Stimulated activated naive CD4-positive, alpha-beta T cell (primary cell): Measurements from ENCODE around the gene HPS1.

Experiments used
- DNase-seq, 6 experiments: peaks; one replicate each; lab custom pipeline; 2025; lab: John Stamatoyannopoulos, UW

HPS1 gene

GRCh38 chr10:98463976-98464754 is 17.4 kb upstream of the HPS1 start:
- DNase-seq = no peak

- no peak for DNase-seq
Observed at GRCh38 chr10:98463016-98463415, 16.3 kb upstream of the HPS1 start.

GRCh38 chr10:98461500-98461842 is 14.7 kb upstream of the HPS1 start:
- no peak for DNase-seq

- DNase-seq = no peak
Observed at GRCh38 chr10:98460837-98461499, 14.2 kb upstream of the HPS1 start.

GRCh38 chr10:98458809-98459784 is 12.4 kb upstream of the HPS1 start:
- no peak for DNase-seq

- no peak for DNase-seq
Observed at GRCh38 chr10:98457721-98458120, 11.0 kb upstream of the HPS1 start.

GRCh38 chr10:98456686-98457482 is 10.1 kb upstream of the HPS1 start:
- no peak for DNase-seq

- DNase-seq = no peak
Observed at GRCh38 chr10:98456043-98456570, 9.4 kb upstream of the HPS1 start.

- DNase-seq = no peak
Observed at GRCh38 chr10:98453729-98454128, 7.0 kb upstream of the HPS1 start.

GRCh38 chr10:98450618-98451017 is 3.9 kb upstream of the HPS1 start:
- DNase-seq = no peak

GRCh38 chr10:98449287-98449686 is 2.6 kb upstream of the HPS1 start:
- no peak for DNase-seq

GRCh38 chr10:98446151-98446660 is 529 bp downstream of the HPS1 start:
- peak in 3 of 6 experiments; percentile 37 to 70 (median 62) for DNase-seq

- no peak for DNase-seq
Observed at GRCh38 chr10:98445200-98445812, 1.4 kb downstream of the HPS1 start.

GRCh38 chr10:98444314-98445006 is 2.3 kb downstream of the HPS1 start:
- no peak for DNase-seq

GRCh38 chr10:98438715-98439114 is 8.0 kb downstream of the HPS1 start:
- no peak for DNase-seq

- no peak for DNase-seq
Observed at GRCh38 chr10:98436704-98437103, 10.0 kb downstream of the HPS1 start.

GRCh38 chr10:98435178-98435577 is 11.6 kb downstream of the HPS1 start:
- DNase-seq = no peak

GRCh38 chr10:98433881-98434732 is 12.6 kb downstream of the HPS1 start:
- DNase-seq = no peak

GRCh38 chr10:98433371-98433770 is 13.4 kb downstream of the HPS1 start:
- DNase-seq = no peak
